NCI-H510A treated with DMSO at 0.1 percent for 48 hours (cell line): ENCODE data around the gene PNPLA2.
A peak's percentile ranks its signal among the peaks of the same experiment; 100 is the strongest.

ENCODE experiments used
- DNase-seq: peaks from one replicate; lab custom pipeline; 2025; lab: John Stamatoyannopoulos, UW

Gene PNPLA2

DNA sequence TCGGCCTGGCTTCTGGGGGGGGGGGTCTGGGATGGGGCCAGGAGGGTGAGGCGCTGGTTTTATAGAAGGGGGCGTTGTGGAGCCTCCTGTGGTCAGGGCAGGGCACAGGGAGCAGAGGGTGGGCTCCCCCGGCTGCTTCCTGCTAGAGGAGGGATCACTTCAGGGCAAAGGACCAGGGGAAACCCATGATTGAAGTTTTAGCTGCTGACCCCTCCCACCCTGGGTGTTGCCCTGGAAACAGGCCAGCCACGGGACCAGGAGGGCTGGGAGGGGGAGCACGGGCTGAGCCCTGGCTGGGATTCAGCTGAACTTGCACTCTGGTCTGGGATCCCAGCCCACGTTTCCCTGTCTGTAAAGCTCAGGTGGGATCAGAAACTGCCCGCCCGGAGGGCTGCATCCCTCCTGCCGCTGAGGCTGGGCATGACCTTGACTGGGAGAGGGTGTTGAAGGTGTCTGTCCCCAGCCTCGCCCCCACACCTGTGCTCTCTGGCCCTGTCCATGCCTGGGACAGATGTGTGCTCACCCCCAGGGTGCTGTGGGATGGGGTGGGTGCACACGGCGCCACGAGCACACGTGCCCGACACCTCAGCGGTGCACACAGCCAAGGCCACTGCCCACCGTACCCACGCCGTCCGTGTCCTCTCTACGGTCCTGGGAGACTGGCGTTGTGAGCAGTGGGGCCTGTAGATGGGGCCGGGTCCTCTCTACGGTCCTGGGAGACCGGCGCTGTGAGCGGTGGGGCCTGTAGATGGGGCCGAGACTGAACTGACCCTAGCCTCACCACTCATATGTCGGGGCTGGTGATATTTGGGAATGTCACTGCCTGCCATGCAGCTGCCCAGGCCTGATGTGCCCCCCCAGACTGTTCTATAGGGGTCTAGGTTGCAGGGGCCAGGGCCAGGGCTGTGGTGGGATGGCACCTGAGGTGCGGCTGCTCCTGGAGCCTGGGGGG is 26.3 kb downstream of the PNPLA2 start:
- DNase-seq: no peak

DNA sequence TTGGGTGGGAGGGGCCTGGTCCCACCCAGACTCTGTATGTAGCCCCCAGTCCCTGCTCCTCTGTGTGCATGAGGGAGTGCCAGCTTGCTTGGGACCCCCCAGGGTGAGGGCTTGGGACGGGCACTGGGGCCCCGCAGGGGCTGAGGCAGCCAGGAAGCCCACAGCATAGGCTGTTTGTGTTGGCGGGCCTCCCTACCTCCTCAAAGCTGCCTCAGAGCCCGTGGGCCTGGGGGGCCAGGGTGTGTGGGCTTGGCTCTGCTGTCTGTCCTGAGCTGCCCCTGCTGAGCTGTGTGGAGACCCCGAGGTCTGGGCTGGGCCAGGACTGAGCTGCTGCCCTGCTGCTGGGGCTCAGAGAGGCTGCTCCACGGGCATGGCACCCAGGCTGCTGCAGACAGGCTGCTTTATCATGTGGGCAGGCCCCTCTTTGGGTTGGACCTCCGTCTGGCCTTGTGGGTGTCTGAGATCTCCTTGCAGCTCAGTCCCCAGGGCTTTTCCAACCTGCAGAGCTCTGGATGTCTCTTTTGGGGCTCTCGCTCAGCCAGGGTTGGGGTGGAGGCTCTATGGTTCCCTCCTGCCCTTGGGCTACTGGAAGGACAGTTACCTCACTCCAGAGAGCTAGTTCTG is 27.3 kb downstream of the PNPLA2 start:
- no peak for DNase-seq

DNA sequence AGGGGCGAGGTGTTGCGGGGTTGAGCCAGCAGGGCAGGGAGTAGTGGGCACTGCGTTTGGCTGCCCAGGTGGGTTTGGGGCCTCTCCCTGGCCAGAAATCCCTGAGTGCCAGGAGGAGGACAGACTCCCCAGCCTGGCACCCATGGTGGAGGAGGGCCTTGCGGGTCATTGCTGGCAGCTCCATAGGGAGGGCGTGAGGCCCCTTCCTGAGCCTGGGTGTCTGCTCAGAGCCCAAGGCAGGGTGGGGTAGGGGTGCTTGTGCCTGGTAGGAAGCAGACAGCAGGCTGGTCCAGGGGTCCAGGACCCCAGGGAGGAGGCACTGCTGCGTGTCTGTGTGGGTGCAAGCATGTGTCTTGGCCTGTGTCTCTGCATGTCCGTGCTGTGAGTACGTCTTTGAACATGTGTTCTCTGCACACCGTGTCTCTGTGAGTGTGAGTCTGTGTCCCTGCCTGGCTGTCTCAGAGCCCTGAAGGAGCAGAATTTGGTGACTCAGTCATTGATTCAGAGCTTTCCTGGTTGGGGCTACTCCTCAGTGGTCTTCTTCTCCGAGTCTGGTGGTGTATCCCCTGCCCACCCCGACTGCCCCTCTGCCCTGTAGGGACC is 27.9 kb downstream of the PNPLA2 start:
- DNase-seq: no peak

DNA sequence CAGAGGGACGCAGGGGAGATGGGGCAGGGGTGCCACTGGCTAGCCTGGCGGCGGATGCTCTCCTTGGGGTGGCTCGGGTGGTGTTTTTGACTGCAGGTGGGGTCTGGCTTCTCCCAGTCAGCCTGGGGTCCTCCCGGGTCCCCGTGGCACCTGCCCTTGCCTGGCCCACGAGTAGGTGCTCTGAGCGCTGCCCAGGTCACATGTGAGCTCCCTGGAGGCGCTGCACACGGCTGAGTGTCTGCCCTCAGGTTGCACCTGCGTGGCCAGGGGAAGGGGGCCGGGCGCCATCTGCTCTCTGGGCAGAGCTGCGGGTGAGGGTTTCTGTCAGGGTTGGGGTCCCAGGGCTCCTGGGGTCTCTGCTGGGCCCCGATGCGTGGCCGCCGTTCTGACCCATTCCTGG is 29.2 kb downstream of the PNPLA2 start:
- no peak for DNase-seq

DNA sequence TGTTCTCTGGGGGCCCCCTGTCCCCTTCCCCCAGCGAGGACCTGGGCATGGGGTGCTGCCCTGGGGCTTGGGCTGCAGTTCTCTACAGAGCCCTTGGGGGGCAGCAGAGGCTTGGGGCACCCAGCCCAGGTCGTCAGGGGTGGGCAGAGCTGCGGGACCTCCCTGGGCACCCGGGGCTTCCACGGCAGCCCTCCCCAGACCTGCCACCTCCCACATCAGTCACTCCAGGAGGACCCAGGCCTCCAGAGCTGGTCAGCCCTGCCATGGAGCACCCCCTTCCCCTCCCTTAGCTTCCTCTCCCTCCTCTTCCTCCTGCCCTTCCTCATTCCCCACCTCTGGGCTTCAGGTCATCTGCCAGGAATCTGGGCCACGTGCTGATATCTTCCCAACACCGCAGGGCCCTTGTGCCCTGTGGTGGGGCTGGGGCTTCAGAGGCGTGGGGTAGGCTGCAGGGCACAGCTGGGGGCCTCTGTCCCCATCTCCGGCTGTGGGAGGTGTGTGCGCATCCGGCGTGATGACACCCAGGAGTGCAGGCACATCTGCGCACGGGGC is 29.7 kb downstream of the PNPLA2 start:
- peak; percentile 22 for DNase-seq

DNA sequence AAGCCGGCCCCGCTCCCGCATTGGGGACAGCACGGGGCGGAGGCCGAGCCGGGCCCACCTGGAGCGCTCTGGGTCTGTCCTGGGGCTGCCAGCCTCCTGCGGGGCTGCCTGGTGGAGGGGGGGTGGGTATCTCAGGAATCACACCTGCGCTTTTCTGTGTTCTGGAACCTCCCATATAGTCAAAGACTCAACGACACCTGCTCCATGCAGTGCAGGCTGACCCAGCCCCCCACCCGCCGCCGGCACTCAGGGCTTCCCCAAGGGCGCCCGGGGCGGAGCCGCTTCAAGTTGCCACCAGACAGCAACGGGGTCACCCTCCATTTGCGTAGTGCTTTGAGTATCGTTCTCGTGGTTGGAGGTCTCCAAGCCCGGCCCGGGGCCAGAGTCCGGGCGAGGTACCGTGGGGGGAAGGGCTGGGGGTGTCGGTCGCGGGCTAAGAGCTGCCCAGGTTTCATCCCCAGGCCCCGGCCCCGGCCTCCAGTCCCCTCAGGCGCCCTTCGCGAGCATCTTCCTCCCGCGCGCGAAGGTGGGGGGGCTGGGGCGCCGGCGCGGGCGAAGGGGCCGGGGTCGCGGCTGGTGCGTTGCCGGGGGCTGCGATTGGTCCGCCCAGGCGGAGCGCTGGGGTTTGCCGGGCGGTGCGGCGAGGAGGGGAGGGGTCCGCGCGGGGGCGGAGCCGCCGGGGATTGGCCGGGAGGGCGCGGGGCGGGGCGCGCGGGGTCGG is 30.6 kb downstream of the PNPLA2 start:
- peak; percentile 37 for DNase-seq

DNA sequence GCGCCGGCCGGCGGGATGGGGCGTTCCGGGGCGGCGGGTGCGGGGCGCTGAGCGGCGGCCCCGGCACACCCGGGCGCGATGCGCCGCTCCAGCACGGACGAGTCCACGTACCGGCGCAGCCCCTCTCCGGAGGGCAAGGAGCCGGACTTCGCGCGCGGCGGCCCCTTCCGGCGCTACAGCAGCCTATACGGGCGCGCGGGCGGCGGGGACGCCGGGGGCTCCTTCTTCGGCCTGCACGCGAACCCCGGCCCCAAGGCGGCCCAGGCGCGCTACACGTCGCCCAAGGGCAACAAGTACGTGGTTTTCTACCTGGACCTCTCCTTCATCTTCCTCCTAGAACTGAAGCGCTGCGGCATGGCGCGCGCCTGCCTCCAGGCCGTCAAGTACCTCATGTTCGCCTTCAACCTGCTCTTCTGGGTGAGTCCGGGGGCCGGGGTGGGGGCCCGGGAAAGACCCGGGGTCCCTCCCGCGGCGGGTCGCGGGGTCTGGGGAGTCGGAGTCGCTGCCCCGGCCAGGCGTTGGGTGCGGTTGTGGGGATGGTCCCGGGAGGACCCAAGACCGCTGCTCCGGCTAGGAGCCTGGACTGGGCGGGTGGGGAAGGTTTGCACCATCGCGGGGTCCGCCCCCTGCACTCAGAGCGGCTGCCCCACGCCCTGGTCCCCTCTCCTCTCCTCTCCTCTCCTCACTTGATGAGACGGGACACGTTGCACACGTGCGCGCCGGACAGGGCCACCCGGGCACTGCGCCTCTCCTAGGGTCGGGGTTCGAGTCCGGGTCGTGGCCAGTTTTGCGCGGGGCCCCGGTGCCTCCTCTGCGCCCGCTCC is 31.4 kb downstream of the PNPLA2 start:
- DNase-seq: no peak

DNA sequence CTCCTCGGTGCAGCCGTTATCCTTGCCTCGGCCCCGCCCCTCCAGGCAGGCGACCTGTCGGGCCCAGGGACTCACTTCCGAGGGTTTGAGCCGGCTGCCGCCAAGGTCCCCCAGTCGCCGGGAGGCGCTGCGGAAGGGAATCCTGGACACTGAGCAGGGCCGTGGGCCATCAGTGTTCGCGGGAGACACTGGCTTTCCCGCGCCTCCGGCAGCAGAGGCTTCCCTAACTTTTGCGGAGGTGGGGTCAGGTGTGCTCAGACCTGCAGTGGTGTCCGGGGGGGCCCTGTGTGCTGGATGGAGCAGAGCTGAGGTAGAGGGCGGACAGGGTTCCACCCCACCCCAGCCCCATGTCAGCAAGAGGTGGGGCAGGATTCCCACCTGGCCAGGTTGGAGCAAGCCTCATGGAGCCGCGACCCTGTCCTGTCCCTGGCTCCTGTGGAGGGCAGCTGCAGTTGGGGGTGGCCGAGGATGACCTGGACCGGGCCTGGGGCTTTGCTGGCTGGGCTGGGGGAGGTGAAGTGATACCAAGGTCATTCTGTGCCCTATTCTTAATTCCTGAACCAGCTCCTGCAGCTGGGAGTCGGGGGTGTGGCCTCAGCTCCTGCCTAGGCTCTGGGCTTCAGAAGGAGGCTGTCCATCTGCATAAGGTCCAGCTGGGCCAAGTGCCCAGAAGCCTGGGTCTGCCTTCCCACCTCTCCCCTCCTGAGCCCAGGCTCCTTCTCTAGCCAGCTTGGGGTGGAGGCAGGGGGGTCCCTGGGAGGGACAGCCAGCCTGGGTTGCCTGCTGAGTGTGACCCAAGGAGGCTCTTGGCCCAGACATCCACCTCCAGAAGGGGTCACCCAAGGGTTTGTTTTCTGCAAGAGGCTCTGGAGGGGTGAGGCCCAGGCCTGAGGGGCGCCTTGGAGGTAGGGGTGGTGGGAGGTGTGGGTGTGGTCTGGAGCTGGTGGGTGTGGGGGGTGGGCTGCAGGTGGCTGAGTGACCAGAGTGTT is 32.4 kb downstream of the PNPLA2 start:
- no peak for DNase-seq

DNA sequence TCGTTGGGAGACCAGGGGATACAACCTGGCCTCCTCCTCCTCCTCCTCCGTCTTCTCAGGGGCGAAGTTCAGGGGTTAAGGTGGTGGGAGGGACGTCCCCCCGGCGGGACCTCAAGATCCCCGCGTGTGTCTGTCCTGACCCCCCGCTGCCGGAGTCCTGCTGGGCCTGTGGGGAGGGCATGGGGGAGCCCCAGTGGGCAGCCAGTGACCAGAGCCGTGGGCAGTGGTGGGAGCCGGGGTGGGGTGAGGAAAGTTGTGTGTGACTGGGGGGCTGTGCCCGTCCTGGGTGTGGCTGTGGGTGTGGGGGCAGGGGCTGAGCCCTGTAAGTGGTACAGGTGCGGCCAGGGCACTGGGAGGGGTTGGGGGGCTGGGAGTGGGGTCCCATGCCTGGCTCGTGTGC is 34.0 kb downstream of the PNPLA2 start:
- no peak for DNase-seq

DNA sequence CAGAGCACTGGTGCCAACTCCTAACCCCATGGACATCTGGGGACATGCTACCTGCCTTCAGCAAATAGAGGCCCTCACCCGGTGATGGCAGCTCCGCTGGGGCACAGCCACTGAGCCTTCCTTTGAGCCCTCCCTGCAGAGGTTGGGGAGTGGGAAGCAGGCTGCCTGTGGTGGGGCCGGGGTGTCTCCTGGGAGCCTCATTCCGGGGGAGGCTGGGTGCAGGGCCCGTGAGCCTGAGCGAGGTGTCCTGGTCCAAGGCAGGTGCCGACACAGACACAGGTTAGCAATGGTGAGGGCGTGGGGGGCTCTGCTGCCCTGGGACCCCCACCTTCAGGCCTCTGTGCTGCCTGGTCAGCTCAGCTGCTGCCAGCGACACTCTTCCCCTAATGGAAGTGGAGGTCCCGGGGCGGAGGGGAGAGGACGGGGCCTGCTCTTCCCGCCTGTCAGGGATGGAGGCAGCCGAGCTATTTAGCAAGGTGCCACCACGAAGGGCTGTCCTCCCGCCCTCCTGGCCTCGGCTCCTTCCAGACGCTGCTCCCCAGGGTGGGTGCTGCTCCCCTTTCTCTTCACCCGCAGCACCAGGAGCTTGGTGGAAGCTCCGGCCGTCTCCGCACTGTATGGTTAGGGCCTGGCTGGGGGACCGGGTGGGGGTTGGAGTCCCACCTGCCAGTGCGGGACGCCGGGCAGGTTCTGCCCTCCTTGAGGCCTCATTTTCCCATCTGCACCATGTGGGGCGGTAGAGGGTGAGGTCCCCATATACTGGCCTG is 35.2 kb downstream of the PNPLA2 start:
- DNase-seq: no peak

DNA sequence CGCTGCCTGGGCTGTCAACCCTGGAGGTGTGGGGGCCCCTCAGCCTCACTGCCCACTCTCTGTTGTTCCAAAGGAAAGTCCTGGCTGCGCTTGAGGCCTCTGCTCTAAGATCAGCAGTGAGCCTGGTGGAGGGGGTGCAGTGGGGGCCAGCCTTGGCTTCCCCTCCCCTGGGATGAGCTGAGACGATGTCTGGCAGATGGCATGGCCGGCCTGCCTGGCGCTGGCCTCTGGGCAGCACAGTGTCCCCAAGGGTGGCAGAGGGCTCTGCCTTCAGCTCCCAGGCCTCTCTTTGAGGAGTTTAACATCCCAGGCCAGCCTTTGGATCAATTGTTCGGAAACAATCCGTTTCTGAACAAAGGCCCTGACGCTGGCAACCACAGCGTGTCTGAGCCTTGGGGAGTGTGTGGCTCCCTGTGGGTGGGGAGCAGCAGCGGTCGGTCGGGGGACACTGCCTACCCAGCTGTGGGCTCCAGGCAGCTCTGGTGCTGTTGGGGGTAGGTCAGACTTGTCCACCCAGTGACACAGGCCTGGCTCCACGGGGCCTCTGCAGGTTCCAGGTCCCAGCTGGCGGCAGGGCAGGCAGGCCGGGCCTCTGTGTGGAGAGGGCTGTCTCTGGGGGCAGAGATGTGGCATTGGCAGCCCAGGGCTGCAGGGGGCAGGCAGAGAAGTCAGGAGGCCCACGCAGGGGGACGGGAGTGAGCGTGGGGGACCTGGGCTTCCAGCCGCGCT is 36.1 kb downstream of the PNPLA2 start:
- DNase-seq: no peak

DNA sequence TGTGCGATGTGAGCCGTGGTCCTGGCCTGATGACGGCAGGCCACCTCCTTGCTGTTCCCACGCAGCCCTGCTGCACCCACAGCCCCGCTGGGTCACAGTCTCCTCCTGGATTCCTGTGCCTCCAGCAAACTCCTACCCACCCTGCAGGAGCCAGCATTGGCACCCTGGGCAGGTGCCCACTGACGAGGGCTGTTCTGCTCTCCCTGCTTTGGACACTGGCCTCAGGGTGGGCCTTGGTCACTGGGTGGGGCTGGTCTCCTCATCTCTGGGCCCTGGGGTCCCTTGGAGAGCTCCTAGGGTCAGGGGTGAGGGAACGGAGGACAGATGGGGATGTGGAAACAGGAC is 36.6 kb downstream of the PNPLA2 start:
- no peak for DNase-seq

DNA sequence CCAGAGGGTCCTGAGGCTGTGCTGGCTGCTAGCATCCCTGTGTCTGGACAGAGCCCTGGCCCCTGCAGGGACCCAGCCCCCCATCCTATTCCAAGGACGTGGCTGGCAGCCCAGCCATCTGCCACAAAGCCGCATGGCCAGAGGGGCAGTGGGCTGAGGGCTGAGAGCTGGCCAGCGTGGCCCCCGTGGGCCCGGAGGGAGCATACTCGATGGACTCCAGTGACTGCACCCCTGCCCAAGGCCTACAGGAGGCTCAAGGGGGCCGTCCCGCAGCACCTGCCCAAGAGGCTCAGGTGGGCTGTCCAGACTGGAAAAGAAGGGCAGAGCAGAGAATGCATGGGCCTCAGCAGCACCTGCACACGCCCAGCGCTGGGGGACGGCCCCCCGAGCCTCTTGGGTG is 37.1 kb downstream of the PNPLA2 start:
- DNase-seq: no peak

DNA sequence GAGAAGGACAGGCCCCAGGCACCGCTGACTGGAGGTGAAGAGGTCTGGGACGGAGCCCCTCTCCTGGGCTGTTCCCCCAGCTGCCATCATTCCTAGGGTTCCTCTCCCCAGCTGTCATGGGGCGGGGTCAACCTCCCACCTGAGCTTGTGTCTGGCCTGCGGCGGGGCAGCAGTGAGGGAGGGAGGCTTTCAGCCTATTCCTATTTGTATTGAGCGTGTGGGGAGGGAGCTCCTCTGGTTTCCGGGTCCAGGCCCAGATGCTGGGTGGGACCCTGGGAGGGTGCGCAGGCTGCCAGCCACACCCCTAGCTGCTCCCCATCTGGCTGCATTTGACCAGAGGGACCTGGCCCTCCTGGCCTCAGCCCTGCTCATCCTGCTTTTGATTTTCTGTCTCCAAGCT is 37.7 kb downstream of the PNPLA2 start:
- no peak for DNase-seq

DNA sequence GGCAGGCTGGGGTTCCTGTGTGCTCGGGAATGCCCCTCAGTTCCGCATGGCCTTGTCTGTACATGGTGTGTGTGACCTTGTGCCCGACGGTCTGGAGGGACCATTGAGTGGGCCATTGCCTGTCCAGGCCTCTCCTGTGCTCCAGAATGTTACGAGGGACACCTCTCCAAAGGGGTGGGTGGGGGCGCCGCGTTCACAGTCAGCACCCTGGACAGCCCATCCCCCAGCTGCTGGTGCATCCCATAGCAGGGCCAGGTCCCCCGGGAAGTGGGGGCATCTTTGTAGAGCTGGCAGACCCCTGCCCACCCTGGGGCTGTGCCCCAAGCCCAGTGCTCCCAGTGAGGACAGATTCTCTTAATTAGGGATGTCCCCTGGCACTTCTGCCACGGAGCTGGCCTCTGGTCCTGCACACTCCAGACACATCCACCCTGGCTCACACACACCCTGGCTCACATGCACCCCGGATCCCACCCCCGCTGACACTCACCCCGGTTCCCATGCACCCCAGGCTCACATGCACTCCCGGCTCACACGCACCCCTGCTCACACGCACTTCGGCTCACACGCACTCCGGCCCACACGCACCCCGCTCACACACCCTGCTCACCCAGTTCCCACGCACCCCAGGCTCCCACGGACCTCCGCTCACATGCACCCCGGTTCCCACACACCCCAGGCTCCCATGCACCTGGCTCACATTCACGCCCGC is 39.5 kb downstream of the PNPLA2 start:
- no peak for DNase-seq

DNA sequence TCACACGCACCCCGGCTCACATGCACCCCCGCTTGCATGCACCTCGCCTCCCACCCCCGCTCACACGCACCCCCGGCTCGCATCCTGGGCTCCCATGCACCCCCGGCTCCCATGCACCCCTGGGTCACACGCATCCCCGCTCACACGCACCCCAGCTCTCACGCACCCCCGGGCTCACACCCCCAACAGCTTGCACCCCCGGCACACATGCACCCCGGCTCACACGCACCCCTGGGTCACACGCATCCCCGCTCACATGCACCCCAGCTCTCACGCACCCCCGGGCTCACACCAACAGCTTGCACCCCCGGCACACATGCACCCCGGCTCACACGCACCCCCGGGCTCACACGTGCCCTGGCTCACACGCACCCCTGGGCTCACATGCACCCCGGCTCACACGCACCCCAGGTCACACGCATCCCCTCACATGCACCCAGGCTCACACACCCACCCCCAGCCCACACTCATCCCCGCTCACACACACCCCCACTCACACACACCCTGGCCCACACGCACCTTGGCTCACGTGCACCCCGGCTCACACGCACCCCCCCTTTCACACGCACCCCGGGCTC is 40.1 kb downstream of the PNPLA2 start:
- no peak for DNase-seq

DNA sequence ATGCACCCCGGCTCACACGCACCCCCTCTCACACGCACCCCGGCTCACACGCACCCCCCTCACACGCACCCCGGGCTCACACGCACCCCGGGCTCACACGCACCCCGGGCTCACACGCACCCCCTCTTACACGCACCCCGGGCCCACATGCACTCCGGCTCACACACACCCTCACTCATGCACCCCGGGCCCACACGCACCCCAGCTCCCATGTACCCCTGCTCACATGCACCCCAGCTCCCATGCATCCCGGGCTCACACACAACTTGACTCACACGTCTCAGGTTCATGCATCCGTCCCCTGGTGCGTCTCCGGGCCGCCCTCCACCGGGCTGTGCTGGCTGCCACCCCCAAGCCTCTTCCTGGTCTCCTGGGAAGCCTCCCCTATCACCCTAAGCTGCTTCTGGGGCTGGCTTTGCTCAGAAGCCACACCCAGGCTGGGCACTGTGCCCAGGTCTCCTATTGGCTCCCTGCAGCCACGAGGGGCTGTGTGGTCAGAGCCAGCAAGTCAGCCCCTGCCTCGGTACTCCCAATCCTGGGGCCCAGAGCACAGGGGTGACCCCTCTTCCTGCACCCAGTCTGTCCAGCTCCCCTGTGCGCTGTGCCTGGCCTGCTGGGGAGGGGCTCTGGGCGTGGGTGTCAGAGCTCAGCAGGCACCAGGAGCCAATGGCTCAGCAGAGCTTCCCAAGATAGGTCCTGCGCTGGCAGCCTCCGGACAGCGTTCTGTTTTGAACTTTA is 40.8 kb downstream of the PNPLA2 start:
- DNase-seq: peak; percentile 27
